Measurements from ENCODE around the gene FOXP2.

The FOXP2 gene

GRCh38 chr7:114708646-114709045, 294.0 kb downstream of the FOXP2 start:
- TF ChIP-seq CTCF (IDR thresholded peaks at IDR 0.05; ENCODE audit: control insufficient read depth, insufficient read depth, low read depth, low read length, missing control alignments) = no peak
- H3K4me3 ChIP-seq (ENCODE audit: control insufficient read depth, low read depth, low read length) = no peak overlapping the region
- no peak for DNase-seq (ENCODE audit: low read depth)

- no peak for DNase-seq (ENCODE audit: low read depth)
- H3K4me3 ChIP-seq (ENCODE audit: control insufficient read depth, low read depth, low read length) = no peak overlapping the region
- TF ChIP-seq CTCF (IDR thresholded peaks at IDR 0.05; ENCODE audit: control insufficient read depth, insufficient read depth, low read depth, low read length, missing control alignments) = no peak
These were observed 295.9 kb downstream of the FOXP2 start for GRCh38 chr7:114710499-114710898.

- DNase-seq (ENCODE audit: low read depth) = no peak
- TF ChIP-seq CTCF (IDR thresholded peaks at IDR 0.05; ENCODE audit: control insufficient read depth, insufficient read depth, low read depth, low read length, missing control alignments) = no peak
- H3K4me3 ChIP-seq (ENCODE audit: control insufficient read depth, low read depth, low read length) = no peak overlapping the region
These were observed 296.6 kb downstream of the FOXP2 start for GRCh38 chr7:114711241-114711640.

- H3K4me3 ChIP-seq (ENCODE audit: control insufficient read depth, low read depth, low read length) = no peak overlapping the region
- TF ChIP-seq CTCF (IDR thresholded peaks at IDR 0.05; ENCODE audit: control insufficient read depth, insufficient read depth, low read depth, low read length, missing control alignments) = no peak
These were observed 301.3 kb downstream of the FOXP2 start for GRCh38 chr7:114715907-114716306.

GRCh38 chr7:114718861-114719260, 304.2 kb downstream of the FOXP2 start:
- no peak for TF ChIP-seq CTCF (IDR thresholded peaks at IDR 0.05; ENCODE audit: control insufficient read depth, insufficient read depth, low read depth, low read length, missing control alignments)
- DNase-seq (ENCODE audit: low read depth) = no peak
- H3K4me3 ChIP-seq (ENCODE audit: control insufficient read depth, low read depth, low read length) = no peak overlapping the region

More at GRCh38 chr7:114715907-114716306, 301.3 kb downstream of the FOXP2 start:
- DNase-seq (ENCODE audit: low read depth) = no peak

GRCh38 chr7:114720725-114721124, 306.1 kb downstream of the FOXP2 start:
- TF ChIP-seq CTCF (IDR thresholded peaks at IDR 0.05; ENCODE audit: control insufficient read depth, insufficient read depth, low read depth, low read length, missing control alignments) = no peak
- DNase-seq (ENCODE audit: low read depth) = peak; percentile 17
- no peak overlapping the region for H3K4me3 ChIP-seq (ENCODE audit: control insufficient read depth, low read depth, low read length)

GRCh38 chr7:114722562-114722961, 307.9 kb downstream of the FOXP2 start:
- no peak for DNase-seq (ENCODE audit: low read depth)
- no peak for TF ChIP-seq CTCF (IDR thresholded peaks at IDR 0.05; ENCODE audit: control insufficient read depth, insufficient read depth, low read depth, low read length, missing control alignments)
- no peak overlapping the region for H3K4me3 ChIP-seq (ENCODE audit: control insufficient read depth, low read depth, low read length)

Data from AG09309 (cell line).